Measurements from ENCODE around the gene TNFRSF25.

GRCh38 chr1:6418668-6419396 lies 47.1 kb downstream of the TNFRSF25 start:
- TF ChIP-seq CTCF (IDR thresholded peaks at IDR 0.05) = no peak
- TF ChIP-seq POLR2AphosphoS5 (IDR thresholded peaks at IDR 0.05) = no peak
